ENCODE data around the gene PLEKHH2.

GRCh38 chr2:43812006-43812405, 174.9 kb downstream of the PLEKHH2 start:
- TF ChIP-seq CTCF (IDR thresholded peaks at IDR 0.05) = no peak
- TF ChIP-seq POLR2A (IDR thresholded peaks at IDR 0.05) = no peak

All from body of pancreas (tissue), 4 donors.